ENCODE measurements around the gene SCGB1D2.

SCGB1D2 gene

DNA sequence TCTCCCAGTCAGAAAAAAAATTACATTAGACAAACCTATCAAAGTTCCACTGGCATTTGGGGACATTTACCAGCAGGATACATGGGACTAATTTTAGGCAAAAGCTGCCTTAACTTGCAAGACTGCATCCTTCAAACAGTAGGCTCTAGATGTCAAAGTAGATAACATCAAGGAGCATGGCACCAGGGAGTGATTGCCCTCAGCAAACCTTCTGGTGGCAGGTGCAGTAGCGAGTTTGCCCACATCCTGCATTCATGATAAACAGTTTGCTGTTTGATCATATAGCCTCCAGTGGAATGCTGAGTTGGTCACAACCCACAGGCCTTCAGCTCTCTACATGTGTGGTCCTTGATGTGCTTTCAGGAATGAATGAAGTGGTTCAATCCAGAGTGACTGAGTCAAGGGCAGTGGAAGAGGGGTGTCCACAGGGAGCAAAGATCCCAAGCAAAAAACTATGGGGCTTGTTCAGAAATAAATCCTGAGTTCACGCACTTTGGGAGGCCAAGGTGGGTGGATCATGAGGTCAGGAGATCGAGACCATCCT is 12.0 kb downstream of the SCGB1D2 start:
- no peaks in the 10 kb centered on the region for H3K9me3 ChIP-seq (ENCODE audit: control insufficient read depth, low read length)

DNA sequence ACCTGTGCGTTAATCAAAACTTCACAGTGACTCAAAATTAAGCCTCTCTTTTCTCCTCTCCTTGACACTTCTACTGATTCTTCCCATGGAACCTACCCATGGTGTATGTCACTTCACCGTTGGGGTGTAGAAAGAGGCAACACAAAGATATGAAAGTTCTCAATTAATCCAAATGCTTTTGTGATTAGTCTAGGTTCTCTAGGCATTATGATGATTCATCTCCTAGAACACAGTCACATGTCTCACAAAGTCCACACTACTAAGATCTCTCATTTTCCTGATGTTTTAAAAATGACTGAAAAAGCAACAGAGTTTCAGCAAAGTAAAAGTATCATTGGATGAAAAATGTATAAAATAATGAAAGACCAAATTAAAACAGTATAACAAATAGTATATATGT is 14.2 kb downstream of the SCGB1D2 start:
- Histone ChIP-seq H3K4me1 (no peaks in the 10 kb centered on the region), H3K4me2 (ENCODE audit: low read length) (no peak overlapping the region), H3K36me3 (ENCODE audit: control insufficient read depth, insufficient read depth, low read length) (no peaks in the 10 kb centered on the region), H3K9me3 (ENCODE audit: control insufficient read depth, low read length) (no peaks in the 10 kb centered on the region), H3K27ac (no peak overlapping the region), H3K79me2 (no peaks in the 10 kb centered on the region), H3K27me3 (ENCODE audit: control insufficient read depth, insufficient read depth, low read length) (no peaks in the 10 kb centered on the region), H2AFZ (no peak overlapping the region), H3K9ac (no peak overlapping the region), H3K4me3 (ENCODE audit: low read depth, low read length) (no peak overlapping the region)
- TF ChIP-seq, protein P1, sequence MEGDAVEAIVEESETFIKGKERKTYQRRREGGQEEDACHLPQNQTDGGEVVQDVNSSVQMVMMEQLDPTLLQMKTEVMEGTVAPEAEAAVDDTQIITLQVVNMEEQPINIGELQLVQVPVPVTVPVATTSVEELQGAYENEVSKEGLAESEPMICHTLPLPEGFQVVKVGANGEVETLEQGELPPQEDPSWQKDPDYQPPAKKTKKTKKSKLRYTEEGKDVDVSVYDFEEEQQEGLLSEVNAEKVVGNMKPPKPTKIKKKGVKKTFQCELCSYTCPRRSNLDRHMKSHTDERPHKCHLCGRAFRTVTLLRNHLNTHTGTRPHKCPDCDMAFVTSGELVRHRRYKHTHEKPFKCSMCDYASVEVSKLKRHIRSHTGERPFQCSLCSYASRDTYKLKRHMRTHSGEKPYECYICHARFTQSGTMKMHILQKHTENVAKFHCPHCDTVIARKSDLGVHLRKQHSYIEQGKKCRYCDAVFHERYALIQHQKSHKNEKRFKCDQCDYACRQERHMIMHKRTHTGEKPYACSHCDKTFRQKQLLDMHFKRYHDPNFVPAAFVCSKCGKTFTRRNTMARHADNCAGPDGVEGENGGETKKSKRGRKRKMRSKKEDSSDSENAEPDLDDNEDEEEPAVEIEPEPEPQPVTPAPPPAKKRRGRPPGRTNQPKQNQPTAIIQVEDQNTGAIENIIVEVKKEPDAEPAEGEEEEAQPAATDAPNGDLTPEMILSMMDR (IDR thresholded peaks at IDR 0.05) = no peak

More for the DNA sequence above, 12.0 kb downstream of the SCGB1D2 start:
- Histone ChIP-seq H3K4me3 (ENCODE audit: low read depth, low read length) (no peak overlapping the region), H3K27ac (no peak overlapping the region), H2AFZ (no peak overlapping the region), H3K27me3 (ENCODE audit: control insufficient read depth, insufficient read depth, low read length) (no peaks in the 10 kb centered on the region), H3K4me1 (no peaks in the 10 kb centered on the region), H3K79me2 (no peaks in the 10 kb centered on the region), H3K4me2 (ENCODE audit: low read length) (no peak overlapping the region), H3K9ac (no peak overlapping the region), H3K36me3 (ENCODE audit: control insufficient read depth, insufficient read depth, low read length) (no peaks in the 10 kb centered on the region)
- TF ChIP-seq, protein P1 (IDR thresholded peaks at IDR 0.05) = no peak

DNA sequence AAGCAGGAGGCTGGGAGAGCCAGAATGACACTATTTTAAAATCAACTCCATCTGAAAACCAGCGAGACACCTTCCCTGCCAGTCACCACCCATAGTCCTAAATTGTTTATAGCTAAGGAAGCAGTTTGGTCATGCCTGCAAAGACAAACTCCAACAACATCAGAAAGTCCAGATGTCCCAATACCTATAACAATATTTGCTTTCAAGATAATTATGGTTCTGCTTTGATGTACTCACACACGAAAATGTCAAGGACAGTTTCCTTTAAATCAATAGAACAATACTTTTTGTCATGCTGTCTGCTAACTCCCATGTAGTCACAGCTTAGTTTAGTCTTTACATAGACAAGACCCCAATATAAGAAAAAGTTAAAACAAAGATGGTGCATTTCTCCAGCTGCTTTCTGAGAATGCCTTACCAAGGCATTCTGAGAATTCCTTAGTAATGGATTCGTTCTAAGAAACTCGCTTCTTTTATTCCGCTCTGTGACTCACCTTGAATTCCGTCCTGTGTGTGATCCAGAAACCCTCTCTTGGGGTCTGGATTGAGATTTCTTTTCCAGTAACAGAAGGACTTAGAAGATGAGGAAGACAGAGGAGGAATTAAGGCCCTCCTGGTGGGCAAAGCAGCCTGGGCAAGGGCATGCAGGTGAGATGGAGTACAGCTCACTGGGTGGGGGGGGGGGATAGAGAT is 18.4 kb downstream of the SCGB1D2 start:
- no peak overlapping the region for H2AFZ ChIP-seq

DNA sequence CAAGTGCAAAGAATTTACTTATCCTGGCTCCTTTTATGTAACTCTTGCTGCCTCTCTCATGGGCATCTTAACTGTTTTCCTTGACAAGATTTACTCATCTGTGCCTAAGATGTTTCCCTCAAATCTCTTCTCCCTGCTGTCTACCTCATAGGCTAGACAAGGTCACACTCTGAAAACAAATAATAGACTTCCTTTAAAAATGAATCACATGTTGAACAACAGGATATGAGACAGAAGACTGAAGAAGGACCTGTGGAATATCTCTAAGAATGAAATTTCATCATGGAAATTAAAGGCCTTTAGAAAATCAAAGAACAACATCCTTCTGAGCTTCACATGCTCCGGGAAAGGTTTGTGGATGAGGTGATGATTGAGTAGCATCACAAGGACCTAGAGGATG is 22.0 kb downstream of the SCGB1D2 start:
- Histone ChIP-seq H3K27me3 (ENCODE audit: control insufficient read depth, insufficient read depth, low read length) (no peaks in the 10 kb centered on the region), H2AFZ (no peak overlapping the region), H3K9ac (no peak overlapping the region), H3K4me3 (ENCODE audit: low read depth, low read length) (no peak overlapping the region), H3K27ac (no peak overlapping the region), H3K36me3 (ENCODE audit: control insufficient read depth, insufficient read depth, low read length) (no peaks in the 10 kb centered on the region), H3K4me2 (ENCODE audit: low read length) (no peak overlapping the region), H3K4me1 (no peaks in the 10 kb centered on the region), H3K9me3 (ENCODE audit: control insufficient read depth, low read length) (no peaks in the 10 kb centered on the region), H3K79me2 (no peaks in the 10 kb centered on the region)
- TF ChIP-seq, protein P1 (IDR thresholded peaks at IDR 0.05) = no peak

More for the DNA sequence above, 18.4 kb downstream of the SCGB1D2 start:
- Histone ChIP-seq H3K4me3 (ENCODE audit: low read depth, low read length) (no peak overlapping the region), H3K4me1 (no peaks in the 10 kb centered on the region), H3K36me3 (ENCODE audit: control insufficient read depth, insufficient read depth, low read length) (no peaks in the 10 kb centered on the region), H3K27ac (no peak overlapping the region), H3K27me3 (ENCODE audit: control insufficient read depth, insufficient read depth, low read length) (no peaks in the 10 kb centered on the region), H3K9me3 (ENCODE audit: control insufficient read depth, low read length) (no peaks in the 10 kb centered on the region), H3K4me2 (ENCODE audit: low read length) (no peak overlapping the region), H3K79me2 (no peaks in the 10 kb centered on the region), H3K9ac (no peak overlapping the region)
- TF ChIP-seq, protein P1 (IDR thresholded peaks at IDR 0.05) = no peak

DNA sequence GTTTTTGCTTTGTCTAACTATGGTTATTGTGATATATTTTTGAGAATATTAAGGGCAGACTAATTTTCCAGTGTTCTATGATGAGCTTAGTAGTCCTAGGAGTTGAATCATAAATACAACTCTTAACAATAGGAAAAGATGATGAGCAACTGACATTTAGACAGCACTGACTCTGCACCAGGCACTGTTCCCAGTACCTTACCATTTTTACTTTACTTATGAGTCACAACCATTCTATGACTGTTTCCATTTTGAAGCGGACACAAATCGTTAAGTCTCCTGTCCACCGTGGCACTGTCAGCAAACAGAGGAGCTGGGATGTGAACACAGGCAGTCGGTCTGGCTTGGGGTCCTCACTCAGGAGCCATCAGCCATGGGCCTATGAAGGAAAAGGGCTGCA is 24.5 kb downstream of the SCGB1D2 start:
- no peak overlapping the region for H2AFZ ChIP-seq
- no peak overlapping the region for H3K4me2 ChIP-seq (ENCODE audit: low read length)
- H3K9ac ChIP-seq = no peak overlapping the region
- no peak overlapping the region for H3K27ac ChIP-seq
- H3K27me3 ChIP-seq (ENCODE audit: control insufficient read depth, insufficient read depth, low read length) = no peaks in the 10 kb centered on the region
- H3K9me3 ChIP-seq (ENCODE audit: control insufficient read depth, low read length) = no peaks in the 10 kb centered on the region
- no peaks in the 10 kb centered on the region for H3K79me2 ChIP-seq
- TF ChIP-seq, protein P1 (IDR thresholded peaks at IDR 0.05) = no peak
- no peaks in the 10 kb centered on the region for H3K36me3 ChIP-seq (ENCODE audit: control insufficient read depth, insufficient read depth, low read length)
- no peaks in the 10 kb centered on the region for H3K4me1 ChIP-seq
- no peak overlapping the region for H3K4me3 ChIP-seq (ENCODE audit: low read depth, low read length)

Data from parathyroid adenoma (tissue), 2 donors.